Measurements from ENCODE around the gene SLC12A7.
"Not testable (repeated sequence)": the region's sequence is repeated elsewhere in the genome, so short reads cannot be mapped to it uniquely, and the experiment has no call there.

SLC12A7 gene

DNA sequence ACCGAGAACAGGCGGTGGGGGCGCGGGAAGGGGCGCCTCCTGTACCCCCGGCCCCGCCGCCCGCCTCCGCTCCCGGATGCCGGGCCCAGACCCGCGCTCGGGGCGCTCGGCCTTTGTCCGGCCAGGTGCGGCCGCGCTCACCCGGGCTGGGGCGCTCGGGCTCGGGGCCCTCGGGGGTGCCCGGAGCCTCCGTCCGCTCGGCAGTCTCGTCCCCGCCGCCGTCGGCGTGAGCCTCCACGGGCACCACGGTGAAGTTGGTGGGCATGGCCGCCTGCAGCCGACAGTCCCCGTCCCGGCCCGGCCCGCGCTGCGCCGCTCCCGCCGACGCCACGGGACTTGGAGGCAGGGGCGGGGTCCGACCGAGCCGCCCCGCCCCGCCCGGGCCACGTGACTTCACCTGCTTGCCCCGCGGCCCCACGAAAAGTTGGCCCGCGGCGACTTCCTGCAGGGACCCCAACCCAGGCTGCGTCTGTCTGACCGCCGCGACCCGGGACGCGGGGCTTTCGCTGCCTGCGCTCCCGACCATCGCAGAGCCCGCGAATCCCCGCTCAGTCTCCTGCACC is at the start of gene SLC12A7:
SLC12A7 (minus strand) TSS at position 337 of the 563 bp plus-strand sequence; CDS start at position 265, 72 bp downstream.
- DNase-seq (ENCODE audit: low spot score): peak; percentile 93

DNA sequence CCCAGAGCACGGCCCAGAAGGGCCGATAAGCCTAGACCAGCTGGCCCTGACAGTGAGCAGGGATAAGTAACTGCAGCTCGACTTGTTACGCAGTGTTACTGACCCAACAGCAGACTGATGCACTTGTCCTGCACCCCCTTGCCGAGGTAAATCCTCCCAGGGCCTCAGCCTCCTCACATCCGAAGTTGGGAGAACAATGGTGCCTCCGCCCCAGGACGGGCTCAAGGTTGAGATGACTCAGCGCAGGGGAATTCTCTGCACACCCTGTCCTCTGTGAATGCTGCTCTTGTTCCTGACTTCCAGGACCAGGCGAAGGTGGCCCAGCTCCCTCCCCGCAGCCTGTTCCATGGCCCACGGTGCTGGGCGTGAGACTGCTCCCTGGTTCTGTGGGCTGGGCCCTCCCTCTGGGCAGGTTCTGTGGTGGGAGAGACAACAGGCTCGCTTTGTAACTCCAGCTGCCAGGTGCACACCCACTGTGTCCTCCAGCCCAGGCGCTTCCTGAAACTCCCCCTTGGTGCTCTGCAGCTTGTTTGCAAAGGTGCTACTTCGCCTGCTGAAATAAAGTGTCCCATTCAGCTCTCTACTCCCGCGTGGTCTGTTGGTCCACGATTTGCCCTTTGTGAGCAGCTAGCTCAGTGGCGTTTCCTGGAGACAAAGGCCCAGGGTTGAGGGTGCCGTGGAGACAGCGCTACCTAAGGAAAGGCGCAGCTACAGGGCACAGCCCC is 49.4 kb upstream of the SLC12A7 start:
- no peak for DNase-seq (ENCODE audit: low spot score)

DNA sequence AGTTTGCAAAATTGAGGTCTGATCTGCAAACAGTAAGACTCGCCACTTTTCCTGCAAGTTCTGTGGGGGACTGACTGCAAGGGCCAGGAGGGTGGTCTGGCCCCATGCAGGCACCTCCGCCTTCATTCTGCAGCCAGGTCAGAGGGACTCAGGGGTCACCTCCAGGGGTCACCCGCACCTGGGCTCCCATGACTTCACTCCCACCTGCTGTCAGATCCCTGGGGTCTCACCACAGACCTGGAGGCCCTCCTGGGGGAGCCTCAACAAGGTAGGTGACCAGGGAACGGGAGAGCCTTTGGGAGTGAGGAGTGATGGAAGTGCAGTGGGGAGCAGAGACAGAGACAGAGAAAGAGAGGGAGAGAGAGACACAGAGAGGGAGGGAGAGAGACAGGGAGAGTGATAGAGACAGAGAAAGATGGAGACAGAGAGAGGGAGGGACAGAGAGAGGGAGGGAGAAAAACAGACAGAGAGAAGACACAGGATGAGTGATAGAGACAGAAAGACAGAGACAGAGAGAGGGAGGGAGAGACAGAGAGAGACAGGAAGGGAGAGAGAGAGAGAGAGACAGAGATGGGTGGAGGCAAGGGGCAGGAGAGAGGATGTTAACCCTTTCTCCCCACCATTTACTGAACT is 48.0 kb upstream of the SLC12A7 start:
- no peak for DNase-seq (ENCODE audit: low spot score)

- no peak for DNase-seq (ENCODE audit: low spot score)
These were observed 47.4 kb upstream of the SLC12A7 start for GRCh38 chr5:1159341-1159675.

DNA sequence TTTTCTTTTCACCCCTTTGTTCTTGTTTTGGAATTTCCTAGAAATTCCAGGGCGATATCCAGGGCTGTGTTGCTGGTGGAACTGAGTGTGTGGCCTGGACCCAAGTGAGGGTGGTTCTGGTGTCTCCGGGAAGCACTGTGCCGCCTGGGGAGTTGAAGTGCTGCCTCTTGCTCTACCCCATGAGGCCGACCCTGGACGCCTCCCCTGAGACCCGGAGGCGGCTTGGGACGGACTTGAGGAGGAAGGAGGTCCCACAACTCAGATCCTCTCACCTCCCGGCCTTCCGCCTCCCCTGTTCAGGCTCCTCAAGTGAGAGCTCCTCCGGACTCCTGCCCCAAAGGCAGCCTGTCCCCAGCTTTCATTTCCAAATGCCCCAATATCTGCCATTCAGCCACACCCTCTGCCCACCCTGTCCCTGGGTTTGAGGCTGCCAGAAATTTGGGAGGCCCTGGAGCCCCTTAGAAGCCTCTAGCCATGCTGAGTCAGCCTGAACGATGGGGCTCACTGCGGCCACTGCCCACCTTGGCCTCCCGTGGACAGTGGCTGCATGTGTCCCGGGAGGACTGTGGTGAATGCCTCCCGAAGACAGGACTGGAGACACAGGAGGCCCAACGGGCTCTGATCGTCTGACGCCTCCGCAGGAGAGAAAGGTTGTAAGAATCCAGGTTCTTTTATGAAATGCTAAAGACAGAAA is 46.9 kb upstream of the SLC12A7 start:
- DNase-seq (ENCODE audit: low spot score): no peak

GRCh38 chr5:1157461-1157986 is 45.7 kb upstream of the SLC12A7 start:
- DNase-seq (ENCODE audit: low spot score): not testable (repeated sequence)

DNA sequence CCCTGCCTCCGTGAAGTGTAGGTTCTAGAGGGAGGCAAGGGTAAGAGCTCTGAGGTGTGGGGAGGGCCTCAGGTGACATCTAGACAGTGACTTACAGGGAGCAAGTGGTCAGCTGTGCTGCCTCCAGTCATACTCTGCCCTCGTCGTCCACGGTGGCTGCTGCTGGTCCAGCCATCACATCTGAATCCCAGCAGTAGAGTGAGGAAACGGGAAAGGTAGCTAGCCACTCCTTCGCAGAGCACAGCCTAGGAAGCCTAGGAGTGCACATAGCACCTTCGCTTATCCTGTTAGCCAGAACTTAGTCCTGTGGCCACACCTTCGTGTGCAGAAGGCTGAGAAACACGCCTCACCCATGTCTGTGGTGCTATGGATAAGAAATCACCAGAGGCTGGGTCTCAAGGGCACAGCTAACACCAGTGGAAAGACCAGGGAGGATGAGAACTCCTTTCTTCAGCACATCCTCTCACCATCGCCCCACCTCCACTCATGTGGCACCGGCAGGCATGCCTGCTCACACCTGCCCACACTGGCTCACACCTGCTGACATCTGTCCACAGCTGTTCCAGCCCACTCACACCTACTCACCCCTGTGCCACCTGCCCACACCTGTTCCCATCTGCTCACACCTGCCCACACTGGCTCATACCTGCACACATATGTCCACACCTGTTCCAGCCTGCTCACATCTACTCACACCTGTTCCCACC is 45.0 kb upstream of the SLC12A7 start:
- no peak for DNase-seq (ENCODE audit: low spot score)

DNA sequence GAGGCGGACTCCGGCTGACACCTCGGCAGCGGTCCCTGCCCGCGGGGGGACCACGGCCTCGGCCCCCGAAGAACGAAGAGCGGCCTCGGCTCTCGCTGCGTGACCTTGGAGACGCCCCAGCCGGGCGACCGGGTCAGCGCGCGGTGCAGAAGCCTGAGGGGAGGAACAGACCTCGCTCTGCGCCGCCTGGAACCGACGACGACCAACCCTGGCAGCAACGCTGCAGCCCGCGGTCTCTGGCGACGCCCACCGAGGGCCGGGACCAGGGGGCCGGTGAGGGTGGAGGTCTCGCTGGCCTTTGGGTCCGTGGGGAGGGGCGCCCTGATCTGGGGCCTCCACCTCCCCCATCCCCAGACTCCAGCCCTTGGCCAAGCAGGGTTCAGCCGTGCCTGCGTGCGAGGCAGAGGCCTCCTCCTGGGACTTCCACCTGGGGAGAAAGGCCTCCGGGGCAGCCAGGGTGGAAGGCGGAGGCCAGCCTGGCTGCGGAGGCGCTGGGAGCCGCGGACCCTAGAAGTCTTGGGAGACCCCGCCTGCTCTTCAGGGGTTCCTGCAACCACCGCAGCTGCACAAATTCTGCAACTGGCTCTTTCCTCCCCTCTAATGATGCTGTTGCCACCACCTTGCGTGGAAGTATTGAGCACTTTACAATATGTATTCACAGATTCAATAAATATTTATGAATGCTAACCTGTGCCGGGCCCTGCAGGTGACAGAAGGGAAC is 44.3 kb upstream of the SLC12A7 start:
- peak; percentile 67 for DNase-seq (ENCODE audit: low spot score)

- peak; percentile 68 for DNase-seq (ENCODE audit: low spot score)
These were observed 43.5 kb upstream of the SLC12A7 start for GRCh38 chr5:1155191-1156032.

- no peak for DNase-seq (ENCODE audit: low spot score)
These were observed 41.6 kb upstream of the SLC12A7 start for GRCh38 chr5:1153428-1153827.

DNA sequence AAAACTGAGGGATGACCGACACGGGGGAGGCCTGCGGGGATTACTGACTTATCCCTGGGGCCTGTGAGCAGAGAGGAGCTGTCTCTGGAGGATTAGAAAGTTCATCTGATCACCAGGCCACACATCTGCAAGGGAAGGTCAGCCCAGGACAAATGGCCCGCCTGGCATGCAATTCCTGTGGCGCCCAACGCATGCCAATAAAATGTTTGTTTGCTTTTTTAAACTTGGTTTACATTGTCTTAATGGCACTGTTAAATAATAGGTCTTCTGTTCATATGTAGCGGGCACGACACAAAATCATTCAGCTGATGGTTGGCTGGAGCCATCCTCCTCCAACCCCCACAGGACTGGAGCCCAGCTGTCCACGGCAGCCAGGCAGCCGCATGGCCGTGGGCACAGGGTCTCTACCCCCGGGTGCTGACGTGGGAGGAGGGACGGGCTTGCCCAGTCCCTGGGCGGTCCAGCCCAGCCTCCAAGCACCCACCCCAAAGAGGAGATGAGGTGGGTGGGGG is 41.0 kb upstream of the SLC12A7 start:
- DNase-seq (ENCODE audit: low spot score): no peak

DNA sequence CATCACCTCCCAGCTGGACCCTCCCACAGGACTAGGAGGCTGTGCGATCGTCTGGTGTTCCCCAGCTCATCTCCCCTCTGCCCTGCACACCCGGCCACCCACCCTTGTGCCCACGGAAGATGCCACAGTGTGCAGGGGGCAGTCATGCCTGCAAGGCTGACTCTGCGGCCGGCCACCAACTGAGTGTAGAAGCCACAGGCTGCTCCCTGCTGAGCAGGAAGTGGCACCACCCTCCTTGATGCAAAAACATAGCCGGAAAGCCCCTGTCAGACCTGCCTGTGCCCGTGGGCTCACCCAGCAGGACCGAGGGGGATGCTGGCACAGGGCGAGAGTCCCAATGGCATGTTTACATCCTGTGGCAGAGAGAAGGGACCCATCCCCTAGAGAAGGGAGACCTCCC is 40.3 kb upstream of the SLC12A7 start:
- DNase-seq (ENCODE audit: low spot score): no peak

DNA sequence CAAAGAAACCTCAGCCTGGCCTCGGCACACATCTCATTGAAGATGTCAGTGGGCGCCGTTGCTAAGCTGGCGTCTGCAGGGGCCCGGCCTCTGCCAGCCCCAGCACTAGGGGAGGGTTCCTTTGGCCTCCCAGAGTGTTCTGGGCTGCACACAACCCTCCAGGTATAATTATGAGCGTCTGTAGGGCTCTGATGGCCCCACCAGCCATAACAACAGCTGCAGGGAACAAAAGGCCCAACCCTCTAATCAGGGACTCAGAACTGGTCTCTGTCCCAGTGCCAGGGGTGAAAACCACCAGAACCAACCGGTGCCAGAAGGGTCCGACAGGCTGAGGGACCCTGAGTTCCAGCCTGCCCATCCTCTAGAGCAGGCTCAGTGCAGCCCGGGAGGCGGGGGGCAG is 39.5 kb upstream of the SLC12A7 start:
- DNase-seq (ENCODE audit: low spot score): no peak

DNA sequence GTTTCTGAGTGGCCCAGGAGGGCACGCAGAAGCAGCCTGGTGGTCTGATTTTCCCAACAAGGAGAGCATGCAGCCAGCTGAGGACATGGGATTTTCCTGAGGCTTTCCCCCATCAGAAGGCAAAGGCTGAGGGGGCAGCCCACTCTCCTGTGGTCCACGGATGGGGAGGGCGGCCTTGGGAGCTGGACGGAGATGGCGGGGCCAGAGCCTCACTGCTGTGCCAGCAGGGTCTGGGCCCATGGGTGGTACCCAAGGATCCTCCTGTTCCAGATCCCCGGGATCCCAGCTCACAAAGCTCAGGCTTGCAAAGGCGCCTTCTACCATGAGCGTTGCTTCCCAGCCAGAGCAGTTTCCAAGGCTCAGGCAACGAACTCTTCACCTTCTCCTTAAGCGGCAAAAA is 39.0 kb upstream of the SLC12A7 start:
- no peak for DNase-seq (ENCODE audit: low spot score)

GRCh38 chr5:1144638-1145396 is 33.0 kb upstream of the SLC12A7 start:
- no peak for DNase-seq (ENCODE audit: low spot score)

- no peak for DNase-seq (ENCODE audit: low spot score)
These were observed 32.2 kb upstream of the SLC12A7 start for GRCh38 chr5:1144089-1144488.

DNA sequence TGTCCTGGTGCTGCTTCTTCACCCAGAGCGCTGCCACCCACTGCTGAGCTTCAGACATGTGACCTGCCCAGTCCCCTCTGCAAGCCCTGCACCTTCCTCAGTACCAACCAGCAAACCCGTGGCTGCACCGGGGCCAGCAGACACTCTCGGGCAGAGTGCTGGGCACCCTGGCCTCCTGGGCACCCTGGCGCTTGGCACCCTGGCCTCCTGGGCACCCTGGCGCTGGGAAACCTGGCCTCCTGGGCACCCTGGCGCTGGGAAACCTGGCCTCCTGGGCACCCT is 31.7 kb upstream of the SLC12A7 start:
- no peak for DNase-seq (ENCODE audit: low spot score)

DNA sequence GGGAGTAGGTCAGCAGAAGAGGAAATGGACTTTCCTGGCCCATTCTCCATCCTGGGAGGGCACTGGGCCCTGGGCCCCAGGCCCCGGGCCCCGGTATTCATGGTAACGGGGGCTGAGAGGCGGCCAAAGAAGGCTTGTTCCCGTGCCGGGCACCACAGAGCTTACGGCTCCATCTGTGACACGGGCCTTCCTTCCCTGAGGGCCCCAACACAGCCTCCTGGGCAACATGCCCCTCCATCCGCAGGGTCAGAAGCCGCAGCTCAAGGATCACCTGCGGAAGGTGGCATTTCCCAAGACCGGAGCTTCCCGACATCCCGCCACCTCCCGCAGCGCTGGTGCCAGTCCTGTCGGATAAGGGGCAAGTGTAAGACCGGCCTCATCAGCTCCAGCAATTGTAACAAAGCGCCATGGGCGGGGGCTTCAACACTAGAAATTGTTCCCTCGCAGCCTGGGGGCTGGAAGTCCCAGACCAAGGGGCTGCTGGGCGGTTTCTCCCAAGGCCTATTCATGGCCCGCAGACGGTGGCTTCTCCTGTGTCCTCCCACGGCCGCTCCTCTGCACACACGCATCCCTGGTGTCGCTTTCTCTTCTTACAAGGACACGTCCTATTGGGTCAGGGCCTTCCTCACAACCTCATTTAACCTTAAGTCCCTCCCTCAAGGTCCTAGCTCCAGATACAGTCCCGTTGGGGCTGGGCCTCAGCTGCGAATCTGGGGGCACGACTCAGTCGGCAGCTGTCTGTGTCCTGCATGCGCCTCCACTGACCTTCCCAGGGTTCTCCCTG is 31.2 kb upstream of the SLC12A7 start:
- no peak for DNase-seq (ENCODE audit: low spot score)

DNA sequence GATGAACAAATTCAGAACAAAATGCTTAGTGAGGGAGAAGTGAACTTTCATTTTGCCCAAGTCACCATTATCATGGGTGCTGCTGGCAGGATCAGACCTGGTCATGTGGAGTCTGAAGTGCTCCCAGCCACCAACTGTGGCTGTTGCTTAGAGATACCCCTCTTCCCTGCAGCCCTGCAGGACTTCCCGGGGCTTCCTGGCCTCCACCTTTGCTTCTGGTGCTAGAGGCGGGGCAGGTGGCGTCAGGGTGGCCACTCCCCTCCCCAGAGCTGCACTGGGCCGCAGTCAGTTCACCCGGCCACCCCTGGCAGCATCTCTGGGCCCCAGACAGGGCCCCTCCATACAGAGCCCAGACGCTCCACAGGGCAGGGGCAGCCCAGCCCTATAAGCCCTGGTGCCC is 30.0 kb upstream of the SLC12A7 start:
- DNase-seq (ENCODE audit: low spot score): no peak

All from iPS-NIHi11 (cell line).